ENCODE data around the gene CHST8. TPM values are rescaled to one million over a fixed set of nuclear protein-coding genes. Genes with fewer than 3 reads are reported as not detected.

Gene CHST8
- total and polyA plus RNA-seq, 2 of the 13 experiments (the other 11 are each of a cell fraction or from before 2014, with no cell fraction given): not detected

GRCh38 chr19:33749619-33750175, 127.9 kb downstream of the CHST8 start:
- Histone ChIP-seq H2AFZ (ENCODE audit: low read length) (no peak overlapping the region), H3K36me3 (replicated peaks in 1 of 2; ENCODE audit: control insufficient read depth in 1 of 2, insufficient read depth in 2 of 2, low read length in 2 of 2) (no peaks in the 10 kb centered on the region), H3K9ac (ENCODE audit: insufficient read depth, low read depth, low read length) (no peak overlapping the region), H3K27me3 (ENCODE audit: control insufficient read depth in 1 of 2, insufficient read depth in 2 of 2, low read length in 2 of 2) (peaks cover 0 to 28% of the 10 kb centered on the region in 2 experiments; a peak in 4 of 5 replicates), H3K4me2 (ENCODE audit: low read depth, low read length) (no peak overlapping the region), H3K27ac (ENCODE audit: extremely low read length, insufficient read depth, low read length) (no peak overlapping the region), H3K4me1 (ENCODE audit: insufficient read depth, low read length) (no peaks in the 10 kb centered on the region), H4K20me1 (ENCODE audit: insufficient read depth, low read length) (no peaks in the 10 kb centered on the region), H3K9me3 (ENCODE audit: low read length) (no peaks in the 10 kb centered on the region), H3K4me3 (replicated peaks in 1 of 3; ENCODE audit: insufficient read depth in 1 of 3, low read depth in 2 of 3, low read length in 3 of 3) (no peak overlapping the region), H3K79me2 (ENCODE audit: insufficient read depth, low read length) (no peaks in the 10 kb centered on the region)
- no peak for ATAC-seq
- no peak for FAIRE-seq
- TF ChIP-seq, protein P1, sequence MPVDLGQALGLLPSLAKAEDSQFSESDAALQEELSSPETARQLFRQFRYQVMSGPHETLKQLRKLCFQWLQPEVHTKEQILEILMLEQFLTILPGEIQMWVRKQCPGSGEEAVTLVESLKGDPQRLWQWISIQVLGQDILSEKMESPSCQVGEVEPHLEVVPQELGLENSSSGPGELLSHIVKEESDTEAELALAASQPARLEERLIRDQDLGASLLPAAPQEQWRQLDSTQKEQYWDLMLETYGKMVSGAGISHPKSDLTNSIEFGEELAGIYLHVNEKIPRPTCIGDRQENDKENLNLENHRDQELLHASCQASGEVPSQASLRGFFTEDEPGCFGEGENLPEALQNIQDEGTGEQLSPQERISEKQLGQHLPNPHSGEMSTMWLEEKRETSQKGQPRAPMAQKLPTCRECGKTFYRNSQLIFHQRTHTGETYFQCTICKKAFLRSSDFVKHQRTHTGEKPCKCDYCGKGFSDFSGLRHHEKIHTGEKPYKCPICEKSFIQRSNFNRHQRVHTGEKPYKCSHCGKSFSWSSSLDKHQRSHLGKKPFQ (CRISPR knock-in tag; IDR thresholded peaks at IDR 0.05; ENCODE audit: insufficient replicate concordance): no peak
- TF ChIP-seq ZNF382 (CRISPR knock-in tag; IDR thresholded peaks at IDR 0.05; ENCODE audit: borderline replicate concordance) (no peak), MNT (IDR thresholded peaks at IDR 0.05) (peak; percentile 92), ZNF446 (CRISPR knock-in tag; IDR thresholded peaks at IDR 0.05) (no peak), HNF1B (CRISPR knock-in tag; IDR thresholded peaks at IDR 0.05) (no peak)
- in situ Hi-C loops (cut with HindIII; ENCODE audit: extremely low pct_ligation_motif_present, low pct_unique_long_range_greater_than_20kb) (no loop called here), intact Hi-C loops (cut with micrococcal nuclease; ENCODE audit: unreplicated experiment) (no loop called here)
- no TSS peak for BruUV-seq (replicated peaks)
- DNase-seq (ENCODE audit: low spot score): no peak
- WGBS (ENCODE audit: low lambda C conversion rate): 3% methylated on average over 7 of the region's 12 CpGs
- POLR2A ChIA-PET: no interaction called here
- CTCF ChIA-PET (ENCODE audit: low intra/inter-chr PET ratio, low total read pairs): no interaction called here

Measured in HepG2 (cell line).